Endothelial cell of umbilical vein (primary cell): ENCODE results near the gene GYG1. TPM values are rescaled to one million over a fixed set of nuclear protein-coding genes. Genes with fewer than 3 reads are reported as not detected.
A peak's percentile ranks its signal among the peaks of the same experiment; 100 is the strongest.

Experiments
- BruUV-seq: library from RNA; stranded (reverse); fragments of 400-500 nt; replicated peaks from 2 replicates; lab custom pipeline; 2021; lab: Mats Ljungman, UMichigan
- CTCF ChIA-PET: fragments of 300-600, 350-600 bp; sonication (Branson Sonifier 250); formaldehyde crosslinking; loops from one replicate; lab custom pipeline; 2021; ENCODE audit warnings: antibody characterized with exemption, inconsistent platforms; lab: Charles Lee
- POLR2A ChIA-PET: fragments of 300-600, 350-600 bp; sonication (Branson Sonifier 250); formaldehyde crosslinking; loops from one replicate; lab custom pipeline; 2021; ENCODE audit warnings: antibody characterized with exemption, inconsistent platforms; lab: Charles Lee
- DNase-seq: peaks from one replicate; pipeline ENCODE4 v3.0.0-alpha.2; 2011; ENCODE audit warnings: low read depth, low spot score
- FAIRE-seq: peaks from 2 replicates; lab custom pipeline; 2011; peaks lifted over from hg19 to GRCh38; lab: Jason Lieb, UNC
- H2AFZ ChIP-seq: 2 replicates; pipeline ENCODE4 v1.6.0; 2012; ENCODE audit warnings: low read depth, low read length, control low read depth, inconsistent platforms
- H3K27ac ChIP-seq: 2 replicates; pipeline ENCODE4 v1.5.1; 2011; ENCODE audit warnings: low read depth, mild to moderate bottlenecking, control low read depth, low read length, moderate library complexity; ENCODE audit not compliant: insufficient read depth
- H3K27me3 ChIP-seq, 2 experiments: 2 replicates each; pipeline versions ENCODE4 v1.6.0 to v1.6.1; 2011; ENCODE audit warnings: low read length in 2 of 2, mixed read lengths in 1 of 2; ENCODE audit not compliant: control insufficient read depth in 2 of 2, insufficient read depth in 2 of 2
- H3K36me3 ChIP-seq, 2 experiments: 2 replicates in 1 of 2; 3 replicates in 1 of 2; pipeline ENCODE4 v1.5.1; 2011; ENCODE audit warnings: low read length in 2 of 2, mild to moderate bottlenecking in 1 of 2, moderate library complexity in 1 of 2; ENCODE audit not compliant: control insufficient read depth in 2 of 2, insufficient read depth in 2 of 2; ENCODE audit errors: extremely low read depth in 1 of 2
- H3K4me1 ChIP-seq: 3 replicates; pipeline ENCODE4 v1.5.1; 2011; ENCODE audit warnings: mild to moderate bottlenecking, low read length; ENCODE audit not compliant: control insufficient read depth, insufficient read depth; ENCODE audit errors: extremely low read depth
- H3K4me2 ChIP-seq: 2 replicates; pipeline ENCODE4 v1.6.1; 2011; ENCODE audit warnings: low read length, control low read depth, mixed read lengths; ENCODE audit not compliant: insufficient read depth
- H3K4me3 ChIP-seq, 3 experiments: fragments of 200-600 bp in 1 of 3; sonication (generic), shearing (Covaris generic) in 1 of 3; replicated peaks in 1 of 3; 2 replicates each; pipeline ENCODE4 v1.5.1; 2011 to 2016; ENCODE audit warnings: control low read depth in 3 of 3, low read length in 3 of 3, mild to moderate bottlenecking in 2 of 3, inconsistent platforms in 1 of 3, low read depth in 1 of 3, moderate library complexity in 1 of 3; ENCODE audit not compliant: insufficient read depth in 1 of 3
- H3K79me2 ChIP-seq: 2 replicates; pipeline ENCODE4 v1.6.0; 2012; ENCODE audit warnings: low read length, inconsistent platforms; ENCODE audit not compliant: control insufficient read depth, insufficient read depth
- H3K9ac ChIP-seq: replicated peaks from 2 replicates; pipeline ENCODE3; 2011; ENCODE audit warnings: low read length, control low read depth; ENCODE audit not compliant: insufficient read depth; ENCODE audit errors: extremely low read depth
- H3K9me1 ChIP-seq: replicated peaks from 3 replicates; pipeline ENCODE4 v1.6.0; 2011; ENCODE audit warnings: mild to moderate bottlenecking, low read length; ENCODE audit not compliant: control insufficient read depth, insufficient read depth; ENCODE audit errors: extremely low read depth
- H3K9me3 ChIP-seq: replicated peaks from 2 replicates; pipeline ENCODE4 v1.5.1; 2012; ENCODE audit warnings: low read length, inconsistent platforms; ENCODE audit not compliant: control insufficient read depth, insufficient read depth
- H4K20me1 ChIP-seq: replicated peaks from 2 replicates; pipeline ENCODE3; 2011; ENCODE audit warnings: mild to moderate bottlenecking, low read length; ENCODE audit not compliant: control insufficient read depth, insufficient read depth; ENCODE audit errors: extremely low read depth
- FOS ChIP-seq: IDR thresholded peaks from 2 replicates; pipeline ENCODE4 v1.6.1; 2011; ENCODE audit warnings: mild to moderate bottlenecking, low read length, moderate library complexity, borderline replicate concordance; ENCODE audit not compliant: insufficient read depth
- GATA2 ChIP-seq: IDR thresholded peaks from 2 replicates; pipeline ENCODE4 v1.7.0; 2011; ENCODE audit warnings: low read depth, mild to moderate bottlenecking, moderate library complexity, mixed read lengths, low read length; ENCODE audit not compliant: insufficient read length, insufficient read depth
- JUN ChIP-seq: IDR thresholded peaks from 2 replicates; pipeline ENCODE4 v1.6.1; 2011; ENCODE audit warnings: borderline replicate concordance, low read depth; ENCODE audit not compliant: insufficient read length, insufficient read depth
- MAX ChIP-seq: IDR thresholded peaks from 2 replicates; pipeline ENCODE4 v1.6.1; 2011; ENCODE audit not compliant: insufficient read depth, insufficient read length
- POLR2A ChIP-seq: IDR thresholded peaks from 2 replicates; pipeline ENCODE4 v1.6.1; 2012; ENCODE audit warnings: low read depth, mild to moderate bottlenecking, control low read depth, low read length
- POLR2AphosphoS5 ChIP-seq: IDR thresholded peaks from 2 replicates; pipeline ENCODE4 v1.6.1; 2012; ENCODE audit warnings: low read depth, mild to moderate bottlenecking, control low read depth, low read length, moderate library complexity; ENCODE audit not compliant: insufficient read depth
- dilution Hi-C: fragments of 300-500 bp; cut with MboI; formaldehyde crosslinking; loops from one replicate; pipeline ENCODE4 v1.15.0; 2019; ENCODE audit warnings: low sequenced_read_pairs; ENCODE audit not compliant: extremely low pct_ligation_motif_present
- intact Hi-C: fragments of 100-400 bp; cut with micrococcal nuclease; formaldehyde crosslinking; loops from one replicate; pipeline ENCODE4 v1.10.0; 2022
- polyA plus RNA-seq, 4 experiments: library from polyadenylated mRNA; depleted of rRNA in 3 of 4; stranded (reverse) in 3 of 4; unstranded in 1 of 4; fragments of >200 nt; gene quantifications; 2 replicates each; pipeline versions ENCODE4 v1.2.1 to v1.2.3, GENCODE V29; 2011 to 2012; ENCODE audit warnings: missing spikeins in 1 of 4
- total RNA-seq: library from RNA; stranded (reverse); gene quantifications from 2 replicates; pipeline ENCODE4 v1.2.3, GENCODE V29; 2021
- TF ChIP-seq, protein P1 (sequence below), 2 donors: IDR thresholded peaks; 1 replicate in 1 of 2; 2 replicates in 1 of 2; pipeline ENCODE4 v1.5.1; 2011; ENCODE audit warnings: low read length in 2 of 2, mild to moderate bottlenecking in 2 of 2, moderate library complexity in 2 of 2, control low read depth in 1 of 2, inconsistent platforms in 1 of 2, low read depth in 1 of 2; ENCODE audit not compliant: insufficient read depth in 1 of 2; ENCODE audit errors: extremely low read depth in 1 of 2

GYG1 gene
- total and polyA plus RNA-seq, 2 donors (not counting 3 experiments of a cell fraction or from before 2014, with no cell fraction given) = 24.7 to 58.5 TPM

GRCh38 chr3:148943506-148944205 lies 47.7 kb upstream of the GYG1 start:
- Histone ChIP-seq H4K20me1 (no peaks in the 10 kb centered on the region), H3K9ac (no peak overlapping the region), H3K4me1 (no peaks in the 10 kb centered on the region), H3K27me3 (peaks cover 3 to 14% of the 10 kb centered on the region in 2 experiments), H3K79me2 (no peaks in the 10 kb centered on the region), H3K9me3 (no peaks in the 10 kb centered on the region), H3K9me1 (no peaks in the 10 kb centered on the region), H3K4me3 (no peak overlapping the region), H3K36me3 (no peaks in the 10 kb centered on the region), H3K27ac (no peak overlapping the region), H3K4me2 (no peak overlapping the region), H2AFZ (no peak overlapping the region)
- BruUV-seq = no TSS peak
- peak; percentile 89 for DNase-seq
- TF ChIP-seq GATA2 (no peak), POLR2AphosphoS5 (no peak), FOS (peak; percentile 94), JUN (peak; percentile 97), MAX (no peak), POLR2A (no peak)
- TF ChIP-seq, protein P1, sequence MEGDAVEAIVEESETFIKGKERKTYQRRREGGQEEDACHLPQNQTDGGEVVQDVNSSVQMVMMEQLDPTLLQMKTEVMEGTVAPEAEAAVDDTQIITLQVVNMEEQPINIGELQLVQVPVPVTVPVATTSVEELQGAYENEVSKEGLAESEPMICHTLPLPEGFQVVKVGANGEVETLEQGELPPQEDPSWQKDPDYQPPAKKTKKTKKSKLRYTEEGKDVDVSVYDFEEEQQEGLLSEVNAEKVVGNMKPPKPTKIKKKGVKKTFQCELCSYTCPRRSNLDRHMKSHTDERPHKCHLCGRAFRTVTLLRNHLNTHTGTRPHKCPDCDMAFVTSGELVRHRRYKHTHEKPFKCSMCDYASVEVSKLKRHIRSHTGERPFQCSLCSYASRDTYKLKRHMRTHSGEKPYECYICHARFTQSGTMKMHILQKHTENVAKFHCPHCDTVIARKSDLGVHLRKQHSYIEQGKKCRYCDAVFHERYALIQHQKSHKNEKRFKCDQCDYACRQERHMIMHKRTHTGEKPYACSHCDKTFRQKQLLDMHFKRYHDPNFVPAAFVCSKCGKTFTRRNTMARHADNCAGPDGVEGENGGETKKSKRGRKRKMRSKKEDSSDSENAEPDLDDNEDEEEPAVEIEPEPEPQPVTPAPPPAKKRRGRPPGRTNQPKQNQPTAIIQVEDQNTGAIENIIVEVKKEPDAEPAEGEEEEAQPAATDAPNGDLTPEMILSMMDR (IDR thresholded peaks at IDR 0.05; ENCODE audit: extremely low read depth in 1 of 2, insufficient read depth in 1 of 2, low read depth in 1 of 2, low read length in 2 of 2) = peak; percentile 52 to 60
- FAIRE-seq = peak; percentile 87
- CTCF ChIA-PET = interaction anchor here (0.6 to 6.4 kb wide), 20 partner anchors 8 to 563 kb away, joined by 3 to 181 read pairs (median 6); partner anchors contain the start of gene CPA3
- POLR2A ChIA-PET = interaction anchor here (0.5 kb wide), 1 partner anchor 136 kb away, joined by 9 read pairs; no protein-coding TSS in a partner anchor
- dilution Hi-C loops = no loop called here
- intact Hi-C loops = loop anchor here (1.0 to 10.0 kb wide), 6 partner anchors 64 to 634 kb away; no protein-coding TSS in a partner anchor
